Measurements from ENCODE around the gene STON2.

Gene STON2

GRCh38 chr14:81414123-81414522, 14.0 kb upstream of the STON2 start:
- Mint-ChIP-seq H3K4me1 (no peaks in the 10 kb centered on the region), H3K4me3 (no peak overlapping the region), H3K36me3 (ENCODE audit: insufficient read depth) (peaks cover 3% of the 10 kb centered on the region), H3K27ac (ENCODE audit: low read depth) (no peak overlapping the region), H3K27me3 (peaks cover 47% of the 10 kb centered on the region), H3K9me3 (peaks cover 6% of the 10 kb centered on the region)
- no peak for ATAC-seq (replicated peaks; ENCODE audit: extremely low read depth, poor library complexity, severe bottlenecking)
- DNase-seq (ENCODE audit: low spot score in 2 of 2): no peak

DNA sequence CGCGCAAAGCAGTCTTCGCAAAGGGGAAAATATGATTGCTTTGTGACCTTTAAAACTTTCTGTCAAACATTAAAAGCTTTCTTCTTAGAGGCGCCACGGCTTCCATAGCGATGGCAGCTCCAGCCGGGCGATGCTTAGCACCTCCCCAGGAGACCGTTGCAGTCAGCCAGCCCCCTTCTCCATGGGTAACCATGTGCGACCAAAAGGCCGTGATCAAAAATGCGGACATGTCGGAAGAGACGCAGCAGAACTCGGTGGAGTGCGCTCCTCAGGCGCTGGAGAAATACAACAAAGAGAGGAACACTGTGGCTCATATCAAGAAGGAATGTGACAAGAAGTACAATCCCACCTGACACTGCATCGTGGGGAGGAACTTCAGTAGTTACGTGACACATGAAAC, 12.7 kb upstream of the STON2 start:
- H3K9me3 Mint-ChIP-seq: peaks cover 6% of the 10 kb centered on the region
- H3K4me3 Mint-ChIP-seq: no peak overlapping the region
- peaks cover 58% of the 10 kb centered on the region for H3K27me3 Mint-ChIP-seq
- no peaks in the 10 kb centered on the region for H3K4me1 Mint-ChIP-seq
- H3K27ac Mint-ChIP-seq (ENCODE audit: low read depth): no peak overlapping the region
- ATAC-seq (replicated peaks; ENCODE audit: extremely low read depth, poor library complexity, severe bottlenecking) (no peak), DNase-seq (ENCODE audit: low spot score in 2 of 2) (no peak)
- peaks cover 3% of the 10 kb centered on the region for H3K36me3 Mint-ChIP-seq (ENCODE audit: insufficient read depth)

DNA sequence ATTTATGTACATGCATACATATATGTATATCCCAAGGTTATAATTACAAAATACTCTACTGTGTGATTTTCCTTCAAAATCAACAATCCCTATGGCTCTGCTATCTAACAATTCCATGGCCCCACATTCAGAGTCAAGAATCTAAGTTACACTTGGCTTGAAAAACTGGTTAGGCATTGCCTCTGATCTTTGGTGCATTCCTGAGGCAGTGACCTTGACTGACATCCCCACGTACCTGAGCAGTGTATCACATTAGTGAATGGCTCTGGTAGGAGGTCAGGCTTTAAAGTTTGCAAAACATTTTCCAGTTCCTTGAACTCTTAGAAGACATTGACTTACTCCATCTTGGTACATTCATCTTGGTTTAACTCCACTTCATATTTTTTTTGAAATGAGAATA, 8.5 kb upstream of the STON2 start:
- H3K27ac Mint-ChIP-seq (ENCODE audit: low read depth): no peak overlapping the region
- no peaks in the 10 kb centered on the region for H3K4me1 Mint-ChIP-seq
- H3K36me3 Mint-ChIP-seq (ENCODE audit: insufficient read depth): no peaks in the 10 kb centered on the region
- no peak for ATAC-seq (replicated peaks; ENCODE audit: extremely low read depth, poor library complexity, severe bottlenecking)
- H3K4me3 Mint-ChIP-seq: no peak overlapping the region
- H3K9me3 Mint-ChIP-seq: no peaks in the 10 kb centered on the region
- H3K27me3 Mint-ChIP-seq: peaks cover 82% of the 10 kb centered on the region
- no peak for DNase-seq (ENCODE audit: low spot score in 2 of 2)

- Mint-ChIP-seq H3K4me3 (no peak overlapping the region), H3K27me3 (peaks cover 66% of the 10 kb centered on the region), H3K36me3 (ENCODE audit: insufficient read depth) (no peaks in the 10 kb centered on the region), H3K9me3 (no peaks in the 10 kb centered on the region), H3K4me1 (no peaks in the 10 kb centered on the region), H3K27ac (ENCODE audit: low read depth) (no peak overlapping the region)
- ATAC-seq (replicated peaks; ENCODE audit: extremely low read depth, poor library complexity, severe bottlenecking) (no peak), DNase-seq (ENCODE audit: low spot score in 2 of 2) (no peak)
Observed at GRCh38 chr14:81406863-81407262, 6.7 kb upstream of the STON2 start.

DNA sequence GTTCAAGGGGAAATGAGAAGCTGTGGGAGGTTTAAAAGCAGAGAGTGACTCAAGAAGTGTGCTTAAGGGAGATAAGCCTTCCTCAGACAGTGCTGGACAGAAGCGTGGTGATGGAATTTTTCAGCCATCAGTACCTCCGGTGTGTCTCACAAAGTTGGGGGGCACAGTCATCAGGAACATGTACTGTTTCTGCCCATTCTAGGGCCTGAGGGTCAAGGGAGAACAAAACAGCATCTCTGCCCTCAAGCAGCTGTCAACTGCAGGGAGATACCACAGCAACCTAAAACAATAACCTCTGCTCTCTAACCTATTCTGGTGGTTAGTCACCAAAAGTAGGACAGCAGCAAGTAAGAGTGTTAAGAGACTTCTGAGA, 2.0 kb upstream of the STON2 start:
- no peak for ATAC-seq (replicated peaks; ENCODE audit: extremely low read depth, poor library complexity, severe bottlenecking)
- peaks cover 48% of the 10 kb centered on the region for H3K27me3 Mint-ChIP-seq
- no peaks in the 10 kb centered on the region for H3K4me1 Mint-ChIP-seq

GRCh38 chr14:81401420-81402122, 1.4 kb upstream of the STON2 start:
- Mint-ChIP-seq H3K9me3 (no peaks in the 10 kb centered on the region), H3K27me3 (peaks cover 43% of the 10 kb centered on the region), H3K4me1 (no peaks in the 10 kb centered on the region), H3K27ac (ENCODE audit: low read depth) (no peak overlapping the region), H3K4me3 (no peak overlapping the region), H3K36me3 (ENCODE audit: insufficient read depth) (peaks cover 2% of the 10 kb centered on the region)
- ATAC-seq (replicated peaks; ENCODE audit: extremely low read depth, poor library complexity, severe bottlenecking) (no peak), DNase-seq (ENCODE audit: low spot score in 2 of 2) (no peak)

More for the DNA sequence above, 2.0 kb upstream of the STON2 start:
- Mint-ChIP-seq H3K4me3 (no peak overlapping the region), H3K9me3 (no peaks in the 10 kb centered on the region), H3K27ac (ENCODE audit: low read depth) (no peak overlapping the region), H3K36me3 (ENCODE audit: insufficient read depth) (peaks cover 2% of the 10 kb centered on the region)
- DNase-seq (ENCODE audit: low spot score in 2 of 2): no peak

- peaks cover 36% of the 10 kb centered on the region for H3K27me3 Mint-ChIP-seq
- no peak for ATAC-seq (replicated peaks; ENCODE audit: extremely low read depth, poor library complexity, severe bottlenecking)
- no peak overlapping the region for H3K4me3 Mint-ChIP-seq
- no peaks in the 10 kb centered on the region for H3K4me1 Mint-ChIP-seq
- peaks cover 2% of the 10 kb centered on the region for H3K36me3 Mint-ChIP-seq (ENCODE audit: insufficient read depth)
- no peak for DNase-seq (ENCODE audit: low spot score in 2 of 2)
- no peak overlapping the region for H3K27ac Mint-ChIP-seq (ENCODE audit: low read depth)
- H3K9me3 Mint-ChIP-seq: no peaks in the 10 kb centered on the region
Observed at GRCh38 chr14:81400852-81401251, 728 bp upstream of the STON2 start.

GRCh38 chr14:81398196-81398891, 1.8 kb downstream of the STON2 start:
- H3K4me3 Mint-ChIP-seq: no peak overlapping the region
- DNase-seq (ENCODE audit: low spot score in 2 of 2): no peak
- H3K36me3 Mint-ChIP-seq (ENCODE audit: insufficient read depth): peaks cover 2% of the 10 kb centered on the region
- H3K27ac Mint-ChIP-seq (ENCODE audit: low read depth): no peak overlapping the region
- ATAC-seq (replicated peaks; ENCODE audit: extremely low read depth, poor library complexity, severe bottlenecking): no peak
- peaks cover 12% of the 10 kb centered on the region for H3K27me3 Mint-ChIP-seq
- no peaks in the 10 kb centered on the region for H3K9me3 Mint-ChIP-seq
- H3K4me1 Mint-ChIP-seq: no peaks in the 10 kb centered on the region

DNA sequence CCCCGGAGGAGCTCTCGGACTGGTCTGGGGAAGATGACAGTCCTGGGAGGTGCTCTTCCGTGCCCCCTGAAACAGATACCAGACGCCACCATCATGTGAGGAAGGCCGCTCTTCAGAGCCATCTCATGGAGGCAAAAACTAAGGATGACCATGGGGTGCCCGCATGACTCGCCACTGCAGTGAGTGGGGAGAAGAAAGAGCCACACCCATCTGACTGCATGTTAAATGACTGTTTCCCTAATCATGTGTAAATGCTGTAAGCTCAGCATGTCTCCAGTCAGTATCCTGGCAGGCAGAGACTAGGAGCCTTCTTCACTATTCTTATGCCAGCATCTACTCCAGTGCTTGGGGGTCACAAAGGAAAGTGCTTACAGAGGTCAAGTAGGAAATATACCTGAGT, 4.0 kb downstream of the STON2 start:
- Mint-ChIP-seq H3K4me1 (no peaks in the 10 kb centered on the region), H3K27me3 (peaks cover 6% of the 10 kb centered on the region), H3K27ac (ENCODE audit: low read depth) (no peak overlapping the region), H3K9me3 (no peaks in the 10 kb centered on the region), H3K36me3 (ENCODE audit: insufficient read depth) (peaks cover 2% of the 10 kb centered on the region), H3K4me3 (no peak overlapping the region)
- DNase-seq (ENCODE audit: low spot score in 2 of 2) (no peak), ATAC-seq (replicated peaks; ENCODE audit: extremely low read depth, poor library complexity, severe bottlenecking) (no peak)

GRCh38 chr14:81394739-81395138, 5.4 kb downstream of the STON2 start:
- Mint-ChIP-seq H3K4me3 (no peak overlapping the region), H3K27me3 (no peaks in the 10 kb centered on the region), H3K4me1 (no peaks in the 10 kb centered on the region), H3K36me3 (ENCODE audit: insufficient read depth) (no peaks in the 10 kb centered on the region), H3K9me3 (no peaks in the 10 kb centered on the region), H3K27ac (ENCODE audit: low read depth) (no peak overlapping the region)
- DNase-seq (ENCODE audit: low spot score in 2 of 2): no peak
- ATAC-seq (replicated peaks; ENCODE audit: extremely low read depth, poor library complexity, severe bottlenecking): no peak

- Mint-ChIP-seq H3K4me1 (no peaks in the 10 kb centered on the region), H3K4me3 (no peak overlapping the region), H3K27me3 (peaks cover 12% of the 10 kb centered on the region), H3K27ac (ENCODE audit: low read depth) (no peak overlapping the region), H3K9me3 (no peaks in the 10 kb centered on the region), H3K36me3 (ENCODE audit: insufficient read depth) (no peaks in the 10 kb centered on the region)
- no peak for ATAC-seq (replicated peaks; ENCODE audit: extremely low read depth, poor library complexity, severe bottlenecking)
- DNase-seq (ENCODE audit: low spot score in 2 of 2): no peak
Observed at GRCh38 chr14:81392976-81393643, 7.0 kb downstream of the STON2 start.

- ATAC-seq (replicated peaks; ENCODE audit: extremely low read depth, poor library complexity, severe bottlenecking) (no peak), DNase-seq (ENCODE audit: low spot score in 2 of 2) (no peak)
- H3K4me3 Mint-ChIP-seq: no peak overlapping the region
- no peaks in the 10 kb centered on the region for H3K9me3 Mint-ChIP-seq
- H3K4me1 Mint-ChIP-seq: no peaks in the 10 kb centered on the region
- H3K27me3 Mint-ChIP-seq: peaks cover 12% of the 10 kb centered on the region
- no peak overlapping the region for H3K27ac Mint-ChIP-seq (ENCODE audit: low read depth)
- H3K36me3 Mint-ChIP-seq (ENCODE audit: insufficient read depth): no peaks in the 10 kb centered on the region
Observed at GRCh38 chr14:81392052-81392451, 8.1 kb downstream of the STON2 start.

DNA sequence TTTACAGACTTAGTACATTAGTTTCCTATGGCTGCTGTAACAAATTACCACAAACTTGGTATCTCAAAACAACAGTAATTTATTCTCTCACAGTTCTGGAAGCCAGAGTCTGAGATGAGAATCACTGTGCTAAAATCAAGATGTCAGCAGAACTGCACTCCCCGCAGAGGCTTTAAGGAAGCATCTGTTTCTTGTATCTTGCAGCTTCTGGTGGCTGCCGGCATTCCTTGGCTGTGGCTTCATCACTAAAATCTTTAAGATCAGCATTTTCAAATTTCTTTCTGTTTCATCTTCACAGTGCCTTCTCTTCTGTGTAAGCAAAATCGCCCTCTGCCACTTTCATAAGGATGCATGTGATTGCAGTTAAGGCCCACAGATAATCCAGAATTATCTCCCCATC, 9.4 kb downstream of the STON2 start:
- no peak for ATAC-seq (replicated peaks; ENCODE audit: extremely low read depth, poor library complexity, severe bottlenecking)
- Mint-ChIP-seq H3K4me3 (no peak overlapping the region), H3K4me1 (no peaks in the 10 kb centered on the region), H3K27me3 (peaks cover 21% of the 10 kb centered on the region), H3K9me3 (no peaks in the 10 kb centered on the region), H3K27ac (ENCODE audit: low read depth) (no peak overlapping the region), H3K36me3 (ENCODE audit: insufficient read depth) (peaks cover 1% of the 10 kb centered on the region)
- no peak for DNase-seq (ENCODE audit: low spot score in 2 of 2)

Measured in central memory CD8-positive, alpha-beta T cell (primary cell).